NCI-H226 (cell line): ENCODE measurements around the gene ENTR1.

ENCODE experiments used
- DNase-seq: peaks from one replicate; pipeline ENCODE4 v3.0.0-alpha.2; 2015

The ENTR1 gene

GRCh38 chr9:136394312-136395019, 15.9 kb downstream of the ENTR1 start:
- no peak for DNase-seq

- DNase-seq = no peak
Observed at GRCh38 chr9:136393531-136393930, 16.9 kb downstream of the ENTR1 start.

- no peak for DNase-seq
Observed at GRCh38 chr9:136392538-136393449, 17.6 kb downstream of the ENTR1 start.

- DNase-seq = no peak
Observed at GRCh38 chr9:136391737-136392537, 18.5 kb downstream of the ENTR1 start.

GRCh38 chr9:136389396-136389795, 21.0 kb downstream of the ENTR1 start:
- no peak for DNase-seq

GRCh38 chr9:136387217-136387616, 23.2 kb downstream of the ENTR1 start:
- DNase-seq = no peak

- DNase-seq = no peak
Observed at GRCh38 chr9:136386018-136386417, 24.4 kb downstream of the ENTR1 start.

GRCh38 chr9:136385015-136385414, 25.4 kb downstream of the ENTR1 start:
- no peak for DNase-seq

GRCh38 chr9:136383436-136383835, 27.0 kb downstream of the ENTR1 start:
- no peak for DNase-seq

- no peak for DNase-seq
Observed at GRCh38 chr9:136381966-136382513, 28.4 kb downstream of the ENTR1 start.

- no peak for DNase-seq
Observed at GRCh38 chr9:136381311-136381710, 29.1 kb downstream of the ENTR1 start.

GRCh38 chr9:136380381-136380780, 30.0 kb downstream of the ENTR1 start:
- no peak for DNase-seq

GRCh38 chr9:136379891-136380290, 30.5 kb downstream of the ENTR1 start:
- no peak for DNase-seq

GRCh38 chr9:136379401-136379800, 31.0 kb downstream of the ENTR1 start:
- no peak for DNase-seq

GRCh38 chr9:136379003-136379287, 31.5 kb downstream of the ENTR1 start:
- DNase-seq = no peak

- DNase-seq = no peak
Observed at GRCh38 chr9:136378170-136379002, 32.0 kb downstream of the ENTR1 start.

- DNase-seq = no peak
Observed at GRCh38 chr9:136377341-136378169, 32.9 kb downstream of the ENTR1 start.

- no peak for DNase-seq
Observed at GRCh38 chr9:136376457-136376856, 34.0 kb downstream of the ENTR1 start.

- DNase-seq = no peak
Observed at GRCh38 chr9:136375096-136375495, 35.3 kb downstream of the ENTR1 start.

GRCh38 chr9:136374183-136374575, 36.2 kb downstream of the ENTR1 start:
- DNase-seq = no peak
